ENCODE measurements around the gene SARDH. TPM values are rescaled to one million over a fixed set of nuclear protein-coding genes. Genes with fewer than 3 reads are reported as not detected.

Gene SARDH
- total and polyA plus RNA-seq, 9 of the 15 experiments (the other 6 are each of a cell fraction or from before 2014, with no cell fraction given): 0.14 TPM; not detected in 8

- no peak for TF ChIP-seq HNRNPUL1 (IDR thresholded peaks at IDR 0.05; ENCODE audit: low read length)
- no peak for TF ChIP-seq CBX5 (IDR thresholded peaks at IDR 0.05; ENCODE audit: borderline replicate concordance, low read depth)
- TF ChIP-seq NCOR1 (IDR thresholded peaks at IDR 0.05): no peak
- TF ChIP-seq MECOM (CRISPR knock-in tag; IDR thresholded peaks at IDR 0.05): no peak
- no peak for TF ChIP-seq ZFPM2 (CRISPR knock-in tag; IDR thresholded peaks at IDR 0.05)
- no peak for TF ChIP-seq ZBTB5 (IDR thresholded peaks at IDR 0.05)
Observed at GRCh38 chr9:133659516-133659915, 78.6 kb downstream of the SARDH start (continued).

GRCh38 chr9:133658442-133659431 lies 79.4 kb downstream of the SARDH start:
- no peak overlapping the region for H3K4me3 ChIP-seq
- peak; percentile 86 for ATAC-seq
- intact Hi-C loops (cut with micrococcal nuclease): no loop called here

More at GRCh38 chr9:133658442-133659431, 79.4 kb downstream of the SARDH start:
- FAIRE-seq: no peak
- H3K9me3 ChIP-seq (replicated peaks; ENCODE audit: control insufficient read depth, insufficient read depth, low read depth, low read length): no peaks in the 10 kb centered on the region
- no TSS peak for BruUV-seq (replicated peaks)
- ChIA-PET POLR2A (interaction anchor here (0.5 to 0.6 kb wide), 2 partner anchors 115 to 489 kb away, joined by 4 read pairs; no protein-coding TSS in a partner anchor), CTCF (ENCODE audit: low intra/inter-chr PET ratio) (no interaction called here)
- H3K79me2 ChIP-seq (ENCODE audit: control insufficient read depth, insufficient read depth, low read length): no peaks in the 10 kb centered on the region
- peak overlapping the region in 1 of 2 experiments; percentile 45; a peak in 2 of 4 replicates for H3K9ac ChIP-seq (ENCODE audit: insufficient read depth in 1 of 2, low read depth in 2 of 2, low read length in 2 of 2)
- H3K36me3 ChIP-seq (ENCODE audit: control insufficient read depth, insufficient read depth, low read length): no peaks in the 10 kb centered on the region
- H2AFZ ChIP-seq (ENCODE audit: low read depth, low read length): no peak overlapping the region
- peak; percentile 43 to 83 (median 72) for DNase-seq (ENCODE audit: extremely low read depth in 1 of 4, low spot score in 3 of 4)
- H3K9me1 ChIP-seq (ENCODE audit: control insufficient read depth, insufficient read depth, low read length): no peaks in the 10 kb centered on the region
- in situ Hi-C loops (cut with MboI): no loop called here
- H3K27me3 ChIP-seq (ENCODE audit: control insufficient read depth in 2 of 2, insufficient read depth in 2 of 2, low read length in 2 of 2): peaks cover 32 to 89% of the 10 kb centered on the region in 2 experiments; a peak in 4 of 5 replicates
- H3K4me1 ChIP-seq (replicated peaks in 1 of 2; ENCODE audit: control insufficient read depth in 2 of 2, insufficient read depth in 2 of 2, low read length in 2 of 2): peaks cover 0 to 13% of the 10 kb centered on the region in 2 experiments; a peak in 2 of 5 replicates
- peaks cover 39% of the 10 kb centered on the region for H4K20me1 ChIP-seq (replicated peaks; ENCODE audit: control insufficient read depth, insufficient read depth, low read length)
- H3K27ac ChIP-seq (ENCODE audit: extremely low read depth, low read depth, low read length): no peak overlapping the region
- peak; percentile 55 for TF ChIP-seq EGR1 (conservative IDR thresholded peaks at IDR 0.05)
- no peak for TF ChIP-seq KLF10 (CRISPR knock-in tag; IDR thresholded peaks at IDR 0.05)
- 4% methylated on average over 35 of the region's 46 CpGs for WGBS (ENCODE audit: insufficient coverage, low coverage, missing lambda C conversion rate)
- no peak overlapping the region for H3K4me2 ChIP-seq (ENCODE audit: insufficient read depth, low read length)
